Prostate gland (tissue), 2 donors: ENCODE results near the gene MSN. TPM values are rescaled to one million over a fixed set of nuclear protein-coding genes. Genes with fewer than 3 reads are reported as not detected.

Source experiments
- DNase-seq: peaks from one replicate; pipeline ENCODE4 v3.0.0-alpha.2; 2019; ENCODE audit warnings: low spot score
- H3K27ac ChIP-seq, 2 donors: fragments of 200-600 bp; sonication (generic); 2 replicates each; pipeline ENCODE4 v1.5.1; 2017 to 2019
- H3K27me3 ChIP-seq: fragments of 200-600 bp; sonication (generic); replicated peaks from 2 replicates; pipeline ENCODE4 v1.5.1; 2019; ENCODE audit not compliant: insufficient read depth
- H3K36me3 ChIP-seq, 2 donors: fragments of 200-600 bp; sonication (generic); 1 replicate in 1 of 2; 2 replicates in 1 of 2; pipeline versions ENCODE4 v1.5.1 to v1.8.1; 2017 to 2019
- H3K4me1 ChIP-seq: fragments of 200-600 bp; sonication (generic); replicated peaks from 2 replicates; pipeline ENCODE4 v1.5.1; 2019
- H3K4me3 ChIP-seq, 2 donors: fragments of 200-600 bp; sonication (generic); 2 replicates each; pipeline ENCODE4 v1.5.1; 2017 to 2019
- H3K9me3 ChIP-seq: fragments of 200-600 bp; sonication (generic); 2 replicates; pipeline ENCODE4 v1.5.1; 2017
- CTCF ChIP-seq, 4 experiments: fragments of 200-600 bp in 2 of 4; fragments of 450-650 bp in 2 of 4; sonication (generic) in 2 of 4; IDR thresholded peaks; 1 replicate in 3 of 4; 2 replicates in 1 of 4; pipeline ENCODE4 v1.5.1; 2016 to 2019; ENCODE audit warnings: antibody characterized with exemption in 4 of 4, mild to moderate bottlenecking in 2 of 4, moderate library complexity in 2 of 4
- POLR2A ChIP-seq: fragments of 450-650 bp; IDR thresholded peaks from one replicate; pipeline ENCODE4 v1.6.1; 2016; ENCODE audit warnings: antibody characterized with exemption, mild to moderate bottlenecking
- POLR2AphosphoS5 ChIP-seq: sonication (generic); formaldehyde crosslinking; IDR thresholded peaks from one replicate; pipeline ENCODE4 v1.6.1; 2017; ENCODE audit warnings: antibody characterized with exemption
- WGBS: methylation state at CpG from one replicate; pipeline ENCODE4 v1.1.5; 2018; 5-methylcytosine and 5-hydroxymethylcytosine counted together
- intact Hi-C: fragments of 100-400 bp; cut with DNase I; formaldehyde crosslinking; loops from one replicate; pipeline ENCODE4 v1.14.2; 2022
- total RNA-seq, 2 donors: library from RNA; depleted of rRNA; stranded (reverse); fragments of >200 nt; gene quantifications; one replicate each; pipeline ENCODE4 v1.1.0, GENCODE V29; 2016

The MSN gene
- total RNA-seq, 2 donors from 2014 or later: 53.6 to 116 TPM

GRCh38 chrX:65707151-65707550 lies 39.7 kb downstream of the MSN start:
- Histone ChIP-seq H3K4me3 (no peak overlapping the region), H3K9me3 (no peaks in the 10 kb centered on the region), H3K4me1 (no peaks in the 10 kb centered on the region), H3K36me3 (no peaks in the 10 kb centered on the region), H3K27ac (no peak overlapping the region), H3K27me3 (no peaks in the 10 kb centered on the region)
- WGBS: 28% methylated on average over 2 of the region's 2 CpGs
- no peak for TF ChIP-seq POLR2AphosphoS5
- no peak for TF ChIP-seq POLR2A
- TF ChIP-seq CTCF (IDR thresholded peaks at IDR 0.05): no peak
- intact Hi-C loops: loop anchor here (10.0 kb wide), 1 partner anchor 62 kb away; no protein-coding TSS in a partner anchor
- no peak for DNase-seq

- intact Hi-C loops: no loop called here
- no peaks in the 10 kb centered on the region for H3K36me3 ChIP-seq
- no peak overlapping the region for H3K27ac ChIP-seq
- H3K9me3 ChIP-seq: no peaks in the 10 kb centered on the region
- no peaks in the 10 kb centered on the region for H3K4me1 ChIP-seq
- no peaks in the 10 kb centered on the region for H3K27me3 ChIP-seq
- TF ChIP-seq CTCF (IDR thresholded peaks at IDR 0.05) (no peak), POLR2AphosphoS5 (no peak), POLR2A (no peak)
- 70% methylated on average over 6 of the region's 6 CpGs for WGBS
- no peak overlapping the region for H3K4me3 ChIP-seq
- no peak for DNase-seq
Observed at GRCh38 chrX:65712005-65712806, 44.8 kb downstream of the MSN start.

GRCh38 chrX:65718538-65718937 lies 51.1 kb downstream of the MSN start:
- 95% methylated on average over 4 of the region's 4 CpGs for WGBS
- intact Hi-C loops: no loop called here

GRCh38 chrX:65720381-65720964 lies 53.0 kb downstream of the MSN start:
- intact Hi-C loops: loop anchor here (10.0 kb wide), 1 partner anchor 56 kb away; the partner anchor contains the start of gene MSN
- H3K27ac ChIP-seq: no peak overlapping the region
- 78% methylated on average over 2 of the region's 2 CpGs for WGBS
- no peaks in the 10 kb centered on the region for H3K9me3 ChIP-seq
- no peaks in the 10 kb centered on the region for H3K27me3 ChIP-seq
- no peaks in the 10 kb centered on the region for H3K4me1 ChIP-seq
- TF ChIP-seq POLR2AphosphoS5 (no peak), POLR2A (no peak)
- no peak for DNase-seq
- no peaks in the 10 kb centered on the region for H3K36me3 ChIP-seq
- H3K4me3 ChIP-seq: no peak overlapping the region

More at GRCh38 chrX:65718538-65718937, 51.1 kb downstream of the MSN start:
- no peaks in the 10 kb centered on the region for H3K36me3 ChIP-seq
- no peak overlapping the region for H3K27ac ChIP-seq
- H3K9me3 ChIP-seq: no peaks in the 10 kb centered on the region
- no peaks in the 10 kb centered on the region for H3K4me1 ChIP-seq
- H3K27me3 ChIP-seq: no peaks in the 10 kb centered on the region
- no peak for TF ChIP-seq POLR2A
- TF ChIP-seq CTCF (IDR thresholded peaks at IDR 0.05): no peak
- TF ChIP-seq POLR2AphosphoS5: no peak
- no peak for DNase-seq
- no peak overlapping the region for H3K4me3 ChIP-seq

- intact Hi-C loops: loop anchor here (10.0 kb wide), 1 partner anchor 59 kb away; the partner anchor contains the start of gene MSN
- TF ChIP-seq POLR2AphosphoS5 (no peak), CTCF (IDR thresholded peaks at IDR 0.05) (no peak), POLR2A (no peak)
- H3K4me3 ChIP-seq: no peak overlapping the region
- H3K9me3 ChIP-seq: no peaks in the 10 kb centered on the region
- no peaks in the 10 kb centered on the region for H3K4me1 ChIP-seq
- WGBS: 77% methylated on average over 2 of the region's 2 CpGs
- DNase-seq: no peak
- H3K36me3 ChIP-seq: no peaks in the 10 kb centered on the region
- no peak overlapping the region for H3K27ac ChIP-seq
- no peaks in the 10 kb centered on the region for H3K27me3 ChIP-seq
Observed at GRCh38 chrX:65723706-65724105, 56.3 kb downstream of the MSN start.
